ENCODE data around the gene NTNG1.
"Not testable (repeated sequence)": the region's sequence is repeated elsewhere in the genome, so short reads cannot be mapped to it uniquely, and the experiment has no call there.

Gene NTNG1

GRCh38 chr1:107141491-107142126, 770 bp downstream of the NTNG1 start:
- no peak overlapping the region for H3K4me3 ChIP-seq (ENCODE audit: low read length)
- DNase-seq (ENCODE audit: low read depth, low spot score): no peak

- H3K4me3 ChIP-seq (ENCODE audit: low read length): no peak overlapping the region
- DNase-seq (ENCODE audit: low read depth, low spot score): peak; percentile 26
These were observed 1.3 kb downstream of the NTNG1 start for GRCh38 chr1:107142140-107142542.

- no peak for DNase-seq (ENCODE audit: low read depth, low spot score)
- no peak overlapping the region for H3K4me3 ChIP-seq (ENCODE audit: low read length)
These were observed 1.8 kb downstream of the NTNG1 start for GRCh38 chr1:107142666-107143065.

- no peak for DNase-seq (ENCODE audit: low read depth, low spot score)
- H3K4me3 ChIP-seq (ENCODE audit: low read length): no peak overlapping the region
These were observed 4.8 kb downstream of the NTNG1 start for GRCh38 chr1:107145637-107146036.

- no peak overlapping the region for H3K4me3 ChIP-seq (ENCODE audit: low read length)
- DNase-seq (ENCODE audit: low read depth, low spot score): no peak
These were observed 7.0 kb downstream of the NTNG1 start for GRCh38 chr1:107147843-107148242.

GRCh38 chr1:107149946-107150345, 9.1 kb downstream of the NTNG1 start:
- DNase-seq (ENCODE audit: low read depth, low spot score): no peak
- no peak overlapping the region for H3K4me3 ChIP-seq (ENCODE audit: low read length)

GRCh38 chr1:107151295-107151694, 10.5 kb downstream of the NTNG1 start:
- no peak for DNase-seq (ENCODE audit: low read depth, low spot score)
- no peak overlapping the region for H3K4me3 ChIP-seq (ENCODE audit: low read length)

- no peak for DNase-seq (ENCODE audit: low read depth, low spot score)
- no peak overlapping the region for H3K4me3 ChIP-seq (ENCODE audit: low read length)
These were observed 11.6 kb downstream of the NTNG1 start for GRCh38 chr1:107152395-107152794.

GRCh38 chr1:107153014-107153413, 12.2 kb downstream of the NTNG1 start:
- no peak overlapping the region for H3K4me3 ChIP-seq (ENCODE audit: low read length)
- DNase-seq (ENCODE audit: low read depth, low spot score): peak; percentile 39

- DNase-seq (ENCODE audit: low read depth, low spot score): no peak
- no peak overlapping the region for H3K4me3 ChIP-seq (ENCODE audit: low read length)
These were observed 17.7 kb downstream of the NTNG1 start for GRCh38 chr1:107158496-107158895.

GRCh38 chr1:107158991-107159390, 18.2 kb downstream of the NTNG1 start:
- no peak overlapping the region for H3K4me3 ChIP-seq (ENCODE audit: low read length)
- DNase-seq (ENCODE audit: low read depth, low spot score): no peak

- H3K4me3 ChIP-seq (ENCODE audit: low read length): no peak overlapping the region
- no peak for DNase-seq (ENCODE audit: low read depth, low spot score)
These were observed 21.9 kb downstream of the NTNG1 start for GRCh38 chr1:107162745-107163144.

GRCh38 chr1:107164901-107165300, 24.1 kb downstream of the NTNG1 start:
- H3K4me3 ChIP-seq (ENCODE audit: low read length); DNase-seq (ENCODE audit: low read depth, low spot score): not testable (repeated sequence)

- no peak overlapping the region for H3K4me3 ChIP-seq (ENCODE audit: low read length)
- DNase-seq (ENCODE audit: low read depth, low spot score): no peak
These were observed 28.8 kb downstream of the NTNG1 start for GRCh38 chr1:107169615-107170014.

GRCh38 chr1:107171333-107171732, 30.5 kb downstream of the NTNG1 start:
- H3K4me3 ChIP-seq (ENCODE audit: low read length): no peak overlapping the region
- DNase-seq (ENCODE audit: low read depth, low spot score): no peak

GRCh38 chr1:107172450-107173170, 31.8 kb downstream of the NTNG1 start:
- H3K4me3 ChIP-seq (ENCODE audit: low read length): no peak overlapping the region
- DNase-seq (ENCODE audit: low read depth, low spot score): no peak

GRCh38 chr1:107175102-107175909, 34.5 kb downstream of the NTNG1 start:
- no peak for DNase-seq (ENCODE audit: low read depth, low spot score)
- no peak overlapping the region for H3K4me3 ChIP-seq (ENCODE audit: low read length)

GRCh38 chr1:107181253-107181969, 40.6 kb downstream of the NTNG1 start:
- DNase-seq (ENCODE audit: low read depth, low spot score): no peak
- H3K4me3 ChIP-seq (ENCODE audit: low read length): no peak overlapping the region

- no peak overlapping the region for H3K4me3 ChIP-seq (ENCODE audit: low read length)
- DNase-seq (ENCODE audit: low read depth, low spot score): no peak
These were observed 42.2 kb downstream of the NTNG1 start for GRCh38 chr1:107183011-107183410.
